ENCODE data around the gene EVPL.

The EVPL gene

GRCh38 chr17:76072148-76072858 is 45.2 kb upstream of the EVPL start, which contains the start of gene SRP68 (continued):
- TF ChIP-seq PBX3 (CRISPR knock-in tag; IDR thresholded peaks at IDR 0.05), result peak; percentile 77; the same call in 1 of the 2 replicates
- 0 out of 2 replicates have a peak, but pooled peaks have one; percentile 12 for TF ChIP-seq ZBTB48 (tag by site-specific recombination; IDR thresholded peaks at IDR 0.05)
- no peak for TF ChIP-seq ZNF521 (tag by site-specific recombination; IDR thresholded peaks at IDR 0.05)
- peak; percentile 46; the same call in 1 of the 2 replicates for TF ChIP-seq PRDM10 (tag by site-specific recombination; IDR thresholded peaks at IDR 0.05)
- TF ChIP-seq PRDM6 (tag by site-specific recombination; IDR thresholded peaks at IDR 0.05), result no peak
- peak; percentile 24; the same call in 1 of the 2 replicates for TF ChIP-seq ZNF394 (tag by site-specific recombination; IDR thresholded peaks at IDR 0.05; ENCODE audit: borderline replicate concordance)
- peak; percentile 54 for TF ChIP-seq ZBTB26 (tag by site-specific recombination; optimal IDR thresholded peaks at IDR 0.05)
- no peak for TF ChIP-seq BCL6B (tag by site-specific recombination; IDR thresholded peaks at IDR 0.05)
- TF ChIP-seq ZNF174 (tag by site-specific recombination; IDR thresholded peaks at IDR 0.05), result no peak
- TF ChIP-seq ZNF624 (tag by site-specific recombination; IDR thresholded peaks at IDR 0.05), result no peak
- TF ChIP-seq ZBTB21 (tag by site-specific recombination; IDR thresholded peaks at IDR 0.05), result no peak
- no peak for TF ChIP-seq ZNF558 (tag by site-specific recombination; IDR thresholded peaks at IDR 0.05)
- no peak for TF ChIP-seq ZNF596 (tag by site-specific recombination; IDR thresholded peaks at IDR 0.05)
- no peak for TF ChIP-seq ZNF148 (tag by site-specific recombination; IDR thresholded peaks at IDR 0.05; ENCODE audit: borderline replicate concordance)
- no peak for TF ChIP-seq ZNF2 (tag by site-specific recombination; IDR thresholded peaks at IDR 0.05)
- TF ChIP-seq ZBTB20 (tag by site-specific recombination; IDR thresholded peaks at IDR 0.05), result peak; percentile 40; the same call in 1 of the 2 replicates
- TF ChIP-seq ZNF433 (tag by site-specific recombination; IDR thresholded peaks at IDR 0.05; ENCODE audit: low read depth), result no peak
- TF ChIP-seq ZSCAN5A (tag by site-specific recombination; IDR thresholded peaks at IDR 0.05), result peak; percentile 39; the same call in 1 of the 2 replicates
- peak; percentile 32 for TF ChIP-seq KLF17 (tag by site-specific recombination; IDR thresholded peaks at IDR 0.05)
- TF ChIP-seq SP7 (tag by site-specific recombination; IDR thresholded peaks at IDR 0.05), result peak; percentile 48
- TF ChIP-seq ZNF777 (tag by site-specific recombination; IDR thresholded peaks at IDR 0.05; ENCODE audit: borderline replicate concordance), result no peak
- no peak for TF ChIP-seq KLF7 (tag by site-specific recombination; IDR thresholded peaks at IDR 0.05; ENCODE audit: borderline replicate concordance)
- TF ChIP-seq PRDM1 (tag by site-specific recombination; IDR thresholded peaks at IDR 0.05), result no peak
- TF ChIP-seq HOXA7 (CRISPR knock-in tag; IDR thresholded peaks at IDR 0.05; ENCODE audit: borderline replicate concordance), result no peak
- TF ChIP-seq GLIS2 (tag by site-specific recombination; IDR thresholded peaks at IDR 0.05), result no peak

Data from HEK293 (cell line).